GM23248 (cell line): ENCODE measurements around the gene IL36RN. TPM values are rescaled to one million over a fixed set of nuclear protein-coding genes. Genes with fewer than 3 reads are reported as not detected.

Experiments
- DNase-seq: peaks from one replicate; pipeline ENCODE4 v3.0.0-alpha.2; 2015
- H2AFZ ChIP-seq: fragments of 200-600 bp; sonication (generic); 2 replicates; pipeline ENCODE4 v1.6.1; 2016; ENCODE audit warnings: antibody characterized with exemption
- H3F3A ChIP-seq: fragments of 200-600 bp; sonication (generic); 2 replicates; pipeline ENCODE4 v1.6.1; 2016; ENCODE audit warnings: mild to moderate bottlenecking, antibody characterized with exemption, mixed run types; ENCODE audit not compliant: insufficient read depth
- H3K27ac ChIP-seq: fragments of 200-600 bp; sonication (generic); 2 replicates; pipeline ENCODE4 v1.5.1; 2016; ENCODE audit warnings: mild to moderate bottlenecking
- H3K27me3 ChIP-seq: fragments of 200-600 bp; sonication (generic); replicated peaks from 2 replicates; pipeline ENCODE4 v1.6.1; 2016; ENCODE audit warnings: mild to moderate bottlenecking; ENCODE audit not compliant: insufficient read depth
- H3K36me3 ChIP-seq: fragments of 200-600 bp; sonication (generic); 2 replicates; pipeline ENCODE4 v1.6.1; 2016; ENCODE audit warnings: low read depth, mild to moderate bottlenecking
- H3K4me1 ChIP-seq: fragments of 200-600 bp; sonication (generic); 2 replicates; pipeline ENCODE4 v1.6.1; 2016; ENCODE audit warnings: mild to moderate bottlenecking; ENCODE audit not compliant: insufficient read depth
- H3K4me2 ChIP-seq: fragments of 200-600 bp; sonication (generic); one replicate; pipeline ENCODE4 v1.6.1; 2016; ENCODE audit warnings: mild to moderate bottlenecking; ENCODE audit not compliant: unreplicated experiment
- H3K4me3 ChIP-seq: fragments of 200-600 bp; sonication (generic); 2 replicates; pipeline ENCODE4 v1.5.1; 2016; ENCODE audit warnings: mild to moderate bottlenecking
- H3K79me2 ChIP-seq: fragments of 200-600 bp; sonication (generic); 2 replicates; pipeline ENCODE4 v1.6.1; 2016; ENCODE audit warnings: mild to moderate bottlenecking; ENCODE audit not compliant: insufficient read depth
- H3K9ac ChIP-seq: fragments of 200-600 bp; sonication (generic); 2 replicates; pipeline ENCODE4 v1.6.1; 2016; ENCODE audit warnings: mild to moderate bottlenecking
- H3K9me2 ChIP-seq: fragments of 200-600 bp; sonication (generic); 2 replicates; pipeline ENCODE4 v1.6.1; 2016; ENCODE audit warnings: mixed run types, mild to moderate bottlenecking, moderate library complexity; ENCODE audit not compliant: insufficient read depth
- H3K9me3 ChIP-seq: fragments of 200-600 bp; sonication (generic); one replicate; pipeline ENCODE4 v1.6.1; 2017; ENCODE audit warnings: low read depth
- H4K20me1 ChIP-seq: fragments of 200-600 bp; sonication (generic); 2 replicates; pipeline ENCODE4 v1.6.0; 2016; ENCODE audit not compliant: insufficient read depth
- EZH2 ChIP-seq: fragments of 200-600 bp; sonication (generic); IDR thresholded peaks from 2 replicates; pipeline ENCODE4 v1.6.1; 2018; ENCODE audit warnings: antibody characterized with exemption, mild to moderate bottlenecking; ENCODE audit not compliant: insufficient read depth, poor library complexity, severe bottlenecking
- EZH2phosphoT487 ChIP-seq: fragments of 200-600 bp; sonication (generic); IDR thresholded peaks from 2 replicates; pipeline ENCODE4 v1.6.1; 2018; ENCODE audit warnings: antibody characterized with exemption, moderate library complexity, mild to moderate bottlenecking, low read depth; ENCODE audit not compliant: insufficient read depth
- WGBS, 2 experiments: methylation state at CpG; one replicate each; pipeline ENCODE4 v1.1.6; 2015 to 2017; ENCODE audit warnings: low lambda C conversion rate in 2 of 2, low coverage in 1 of 2; ENCODE audit errors: missing lambda C conversion rate in 2 of 2; 5-methylcytosine and 5-hydroxymethylcytosine counted together
- in situ Hi-C: fragments of 300-500 bp; cut with MboI; formaldehyde crosslinking; loops from 2 replicates; pipeline ENCODE4 v1.15.0; 2020
- polyA plus RNA-seq: library from polyadenylated mRNA; unstranded; fragments of >200 nt; fragmentation: Nextera tagmentation; extraction: Ambion mirVana; gene quantifications from 2 replicates; pipeline ENCODE4 v1.2.1, GENCODE V29; 2016
- total RNA-seq: library from RNA; depleted of rRNA; stranded (reverse); fragments of >200 nt; shearing (Covaris generic); gene quantifications from 2 replicates; pipeline ENCODE4 v1.2.3, GENCODE V29; 2014

IL36RN gene
- total and polyA plus RNA-seq, 2 experiments from 2014 or later, result not detected

- Histone ChIP-seq H3K27ac (no peak overlapping the region), H4K20me1 (no peaks in the 10 kb centered on the region), H3K4me2 (no peak overlapping the region), H3K4me1 (no peaks in the 10 kb centered on the region), H3K27me3 (peaks cover 23% of the 10 kb centered on the region), H3K9me3 (no peaks in the 10 kb centered on the region), H3K9ac (no peak overlapping the region), H3K9me2 (no peaks in the 10 kb centered on the region), H3K36me3 (no peaks in the 10 kb centered on the region), H3K79me2 (no peaks in the 10 kb centered on the region), H3K4me3 (no peak overlapping the region), H3F3A (no peaks in the 10 kb centered on the region), H2AFZ (no peak overlapping the region)
- WGBS, 2 experiments, result 84 to 85% methylated on average over 38 of the region's 38 CpGs
- DNase-seq, result no peak
- in situ Hi-C loops, result no loop called here
- TF ChIP-seq EZH2phosphoT487 (no peak), EZH2 (no peak)
These were observed 7.8 kb upstream of the IL36RN start for GRCh38 chr2:113050921-113051895.

- Histone ChIP-seq H3K27ac (no peak within 1 kb of the TSS), H4K20me1 (no peaks in the 10 kb centered on the region), H2AFZ (no peak within 1 kb of the TSS), H3K4me1 (no peaks in the 10 kb centered on the region), H3K79me2 (no peaks in the 10 kb centered on the region), H3K27me3 (peaks cover 23% of the 10 kb centered on the region), H3K9me3 (no peaks in the 10 kb centered on the region), H3K9ac (no peak within 1 kb of the TSS), H3K9me2 (no peaks in the 10 kb centered on the region), H3K36me3 (no peaks in the 10 kb centered on the region), H3F3A (no peaks in the 10 kb centered on the region), H3K4me3 (no peak within 1 kb of the TSS), H3K4me2 (no peak within 1 kb of the TSS)
- in situ Hi-C loops, result no loop called here
- TF ChIP-seq EZH2, result no peak
- no peak for TF ChIP-seq EZH2phosphoT487
- 25 to 31% methylated on average over 6 of the region's 6 CpGs for WGBS, 2 experiments
- DNase-seq, result no peak
These were observed 6.5 kb upstream of the IL36RN start, which contains the start of gene IL36B for GRCh38 chr2:113052396-113052917. IL36B (minus strand) TSS chr2:113052867.

GRCh38 chr2:113053666-113054065, 5.3 kb upstream of the IL36RN start:
- TF ChIP-seq EZH2 (no peak), EZH2phosphoT487 (no peak)
- H3K27ac ChIP-seq, result no peak overlapping the region
- WGBS, 2 experiments, result 39% methylated on average over 3 of the region's 3 CpGs
- H3K79me2 ChIP-seq, result no peaks in the 10 kb centered on the region
- no peaks in the 10 kb centered on the region for H3K4me1 ChIP-seq
- H2AFZ ChIP-seq, result no peak overlapping the region
- H3F3A ChIP-seq, result no peaks in the 10 kb centered on the region
- no peaks in the 10 kb centered on the region for H3K9me3 ChIP-seq
- no peaks in the 10 kb centered on the region for H3K36me3 ChIP-seq
- no peak overlapping the region for H3K9ac ChIP-seq
- no peak for DNase-seq
- in situ Hi-C loops, result no loop called here
- H4K20me1 ChIP-seq, result no peaks in the 10 kb centered on the region
- H3K4me2 ChIP-seq, result no peak overlapping the region
- H3K27me3 ChIP-seq, result peaks cover 24% of the 10 kb centered on the region
- no peaks in the 10 kb centered on the region for H3K9me2 ChIP-seq
- no peak overlapping the region for H3K4me3 ChIP-seq

GRCh38 chr2:113054066-113054465, 4.9 kb upstream of the IL36RN start:
- no peaks in the 10 kb centered on the region for H3K9me3 ChIP-seq
- DNase-seq, result no peak
- H3K9me2 ChIP-seq, result no peaks in the 10 kb centered on the region

More at GRCh38 chr2:113054066-113054465, 4.9 kb upstream of the IL36RN start:
- Histone ChIP-seq H3K4me1 (no peaks in the 10 kb centered on the region), H3K9ac (no peak overlapping the region), H4K20me1 (no peaks in the 10 kb centered on the region), H3K27me3 (peaks cover 24% of the 10 kb centered on the region), H2AFZ (no peak overlapping the region), H3K36me3 (no peaks in the 10 kb centered on the region), H3K4me3 (no peak overlapping the region), H3K27ac (no peak overlapping the region), H3F3A (no peaks in the 10 kb centered on the region), H3K4me2 (no peak overlapping the region), H3K79me2 (no peaks in the 10 kb centered on the region)
- in situ Hi-C loops, result no loop called here
- TF ChIP-seq EZH2phosphoT487 (no peak), EZH2 (no peak)
